Measurements from ENCODE around the gene EHD2.

Gene EHD2

GRCh38 chr19:47687906-47688305 lies 25.3 kb upstream of the EHD2 start:
- intact Hi-C loops (cut with DNase I), result no loop called here
- DNase-seq, result peak in 2 of 10 donors; percentile 47 to 65

GRCh38 chr19:47691090-47691489 lies 22.1 kb upstream of the EHD2 start:
- intact Hi-C loops (cut with DNase I), result no loop called here
- peak in 2 of 10 donors; percentile 12 to 24 for DNase-seq

GRCh38 chr19:47691782-47692181 lies 21.4 kb upstream of the EHD2 start:
- intact Hi-C loops (cut with DNase I), result no loop called here
- DNase-seq, result peak in 1 of 10 donors; percentile 1

GRCh38 chr19:47693489-47693888 lies 19.7 kb upstream of the EHD2 start:
- peak in 1 of 10 donors; percentile 47 for DNase-seq
- intact Hi-C loops (cut with DNase I), result no loop called here

GRCh38 chr19:47693903-47694302 lies 19.3 kb upstream of the EHD2 start:
- peak in 1 of 10 donors; percentile 43 for DNase-seq
- intact Hi-C loops (cut with DNase I), result no loop called here

GRCh38 chr19:47694466-47695273 lies 18.6 kb upstream of the EHD2 start:
- DNase-seq, result peak in 1 of 10 donors; percentile 60
- intact Hi-C loops (cut with DNase I), result loop anchor here (5.0 kb wide), 1 partner anchor 82 kb away; no protein-coding TSS in a partner anchor

GRCh38 chr19:47695533-47696262 lies 17.5 kb upstream of the EHD2 start:
- intact Hi-C loops (cut with DNase I), result loop anchor here (5.0 kb wide), 1 partner anchor 83 kb away; no protein-coding TSS in a partner anchor

GRCh38 chr19:47696635-47697034 lies 16.6 kb upstream of the EHD2 start:
- DNase-seq, result no peak
- intact Hi-C loops (cut with DNase I), result loop anchor here (5.0 kb wide), 1 partner anchor 84 kb away; no protein-coding TSS in a partner anchor

More at GRCh38 chr19:47695533-47696262, 17.5 kb upstream of the EHD2 start:
- peak in 1 of 10 donors; percentile 64 for DNase-seq

GRCh38 chr19:47697863-47698609 lies 15.2 kb upstream of the EHD2 start:
- intact Hi-C loops (cut with DNase I), result loop anchor here (1.0 to 5.0 kb wide), 3 partner anchors 86 to 261 kb away; partner anchors contain the start of gene NAPA
- peak; percentile 74 to 97 (median 83) for DNase-seq

- peak in 2 of 10 donors; percentile 70 to 84 for DNase-seq
- intact Hi-C loops (cut with DNase I), result loop anchor here (1.0 to 5.0 kb wide), 3 partner anchors 86 to 262 kb away; partner anchors contain the start of gene NAPA
Measured at GRCh38 chr19:47698631-47699359, 14.4 kb upstream of the EHD2 start.

- intact Hi-C loops (cut with DNase I), result loop anchor here (2.0 to 5.0 kb wide), 2 partner anchors 87 to 263 kb away; no protein-coding TSS in a partner anchor
- peak in 5 of 10 donors; percentile 30 to 89 (median 57) for DNase-seq
Measured at GRCh38 chr19:47699360-47699917, 13.8 kb upstream of the EHD2 start.

- intact Hi-C loops (cut with DNase I), result no loop called here
- no peak for DNase-seq
Measured at GRCh38 chr19:47700934-47701716, 12.1 kb upstream of the EHD2 start.

- intact Hi-C loops (cut with DNase I), result no loop called here
- DNase-seq, result no peak
Measured at GRCh38 chr19:47701717-47702552, 11.3 kb upstream of the EHD2 start.

- intact Hi-C loops (cut with DNase I), result no loop called here
- no peak for DNase-seq
Measured at GRCh38 chr19:47702671-47703070, 10.6 kb upstream of the EHD2 start.

- intact Hi-C loops (cut with DNase I), result no loop called here
- DNase-seq, result no peak
Measured at GRCh38 chr19:47703301-47703700, 9.9 kb upstream of the EHD2 start.

- no peak for DNase-seq
Measured at GRCh38 chr19:47704024-47704423, 9.2 kb upstream of the EHD2 start.

GRCh38 chr19:47704656-47705055 lies 8.6 kb upstream of the EHD2 start:
- DNase-seq, result no peak
- intact Hi-C loops (cut with DNase I), result no loop called here

More at GRCh38 chr19:47704024-47704423, 9.2 kb upstream of the EHD2 start:
- intact Hi-C loops (cut with DNase I), result no loop called here
